ENCODE measurements around the gene CNP.
A peak's percentile ranks its signal among the peaks of the same experiment; 100 is the strongest.
"Not testable (repeated sequence)": the region's sequence is repeated elsewhere in the genome, so short reads cannot be mapped to it uniquely, and the experiment has no call there.

CNP gene

DNA sequence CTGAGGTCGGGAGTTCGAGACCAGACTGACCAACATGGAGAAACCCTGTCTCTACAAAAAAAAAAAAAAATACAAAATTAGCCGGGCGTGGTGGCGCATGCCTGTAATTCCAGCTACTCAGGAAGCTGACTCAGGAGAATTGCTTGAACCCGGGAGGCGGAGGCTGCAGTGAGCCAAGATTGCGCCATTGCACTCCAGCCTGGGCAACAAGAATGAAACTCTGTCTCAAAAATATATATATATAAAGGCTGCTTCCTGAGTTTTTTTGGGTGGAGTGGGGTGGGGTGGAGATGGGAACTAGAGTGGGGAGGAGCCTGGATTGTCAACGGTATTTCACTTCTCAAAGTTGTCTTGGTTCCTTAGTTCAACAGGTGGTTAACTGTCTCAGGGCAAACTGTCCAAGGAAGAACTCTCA lies 43.7 kb downstream of the CNP start:
- DNase-seq = not testable (repeated sequence)

DNA sequence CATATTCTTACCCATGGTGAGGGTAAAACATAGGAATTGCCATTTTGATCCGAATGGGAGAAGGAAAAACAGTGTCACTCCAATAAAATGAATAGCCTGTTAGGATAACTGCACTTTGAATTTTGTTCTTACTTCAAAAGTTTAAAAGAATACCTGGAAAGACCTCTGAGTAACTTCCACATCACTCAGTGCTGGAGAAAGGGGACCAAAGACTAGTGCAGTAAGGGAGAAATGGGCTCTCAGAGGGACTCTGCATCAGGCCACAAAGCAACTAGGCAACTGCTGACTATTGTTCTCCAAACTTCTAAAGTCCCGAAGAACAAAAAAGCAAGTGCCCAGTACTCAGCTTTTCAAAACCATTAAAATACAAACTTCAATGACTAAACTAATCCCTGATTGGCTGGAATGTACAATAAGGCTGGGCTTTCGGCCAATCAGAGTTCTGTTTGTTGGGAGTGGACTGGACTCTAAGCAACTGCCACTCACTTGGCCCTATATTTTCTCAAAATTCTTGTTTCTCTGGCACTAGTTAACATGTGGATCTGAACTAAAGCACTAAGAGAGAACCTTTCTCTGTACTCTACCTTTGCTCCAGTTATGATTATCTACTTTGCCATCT lies 44.4 kb downstream of the CNP start:
- DNase-seq = no peak

DNA sequence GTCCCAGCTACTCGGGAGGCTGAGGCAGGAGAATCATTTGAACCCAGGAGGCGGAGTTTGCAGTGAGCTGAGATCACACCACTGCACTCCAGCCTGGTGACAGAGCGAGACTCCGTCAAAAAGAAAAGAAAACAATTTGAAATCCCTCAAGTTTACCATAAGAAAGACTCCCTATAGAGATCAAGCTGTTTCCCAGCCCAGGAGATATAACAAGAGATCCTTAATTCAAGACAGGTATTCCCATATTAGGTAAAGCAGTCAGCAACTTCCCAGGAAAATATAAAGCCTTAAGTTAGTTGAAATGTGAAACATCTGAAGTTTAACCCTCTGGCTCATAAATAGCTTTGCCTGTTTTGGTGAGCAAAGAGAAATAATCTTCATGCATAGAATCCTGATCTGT lies 45.8 kb downstream of the CNP start:
- not testable (repeated sequence) for DNase-seq

DNA sequence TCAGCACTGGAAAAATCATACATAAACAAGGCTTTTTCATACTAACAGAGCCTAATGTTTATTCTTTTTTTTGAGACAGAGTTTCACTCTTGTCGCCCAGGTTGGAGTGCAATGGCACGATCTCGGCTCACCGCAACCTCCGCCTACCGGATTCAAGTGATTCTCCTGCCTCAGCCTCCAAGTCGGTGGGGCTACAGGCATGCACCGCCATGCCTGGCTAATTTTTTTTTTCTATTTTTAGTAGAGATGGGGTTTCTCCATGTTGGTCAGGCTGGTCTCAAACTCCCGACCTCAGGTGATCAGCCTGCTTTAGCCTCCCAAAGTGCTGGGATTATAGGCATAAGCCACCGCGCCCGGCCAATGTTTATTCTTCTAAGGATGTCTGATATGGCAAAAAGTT lies 47.1 kb downstream of the CNP start:
- DNase-seq = not testable (repeated sequence)

DNA sequence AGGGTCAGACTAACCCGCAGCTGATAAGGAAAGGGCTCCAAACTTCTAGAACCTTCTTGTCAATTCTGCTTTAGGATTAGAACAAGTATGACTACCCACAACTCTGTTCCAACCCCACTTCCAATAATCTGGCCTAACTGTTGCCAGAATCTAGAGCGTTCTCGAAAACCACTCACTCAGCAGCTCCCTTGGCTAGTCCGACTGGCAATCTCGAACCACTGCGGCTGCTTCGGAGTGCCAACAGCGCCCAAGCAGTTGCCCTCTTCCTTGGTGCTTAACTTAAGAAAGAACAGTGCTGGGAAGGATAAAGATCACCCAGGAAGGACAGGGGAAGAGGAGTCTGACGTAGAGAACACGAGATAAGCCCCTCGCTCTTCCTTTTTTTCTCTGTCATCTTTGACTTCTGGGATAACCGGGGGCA lies 49.8 kb downstream of the CNP start:
- DNase-seq = no peak

DNA sequence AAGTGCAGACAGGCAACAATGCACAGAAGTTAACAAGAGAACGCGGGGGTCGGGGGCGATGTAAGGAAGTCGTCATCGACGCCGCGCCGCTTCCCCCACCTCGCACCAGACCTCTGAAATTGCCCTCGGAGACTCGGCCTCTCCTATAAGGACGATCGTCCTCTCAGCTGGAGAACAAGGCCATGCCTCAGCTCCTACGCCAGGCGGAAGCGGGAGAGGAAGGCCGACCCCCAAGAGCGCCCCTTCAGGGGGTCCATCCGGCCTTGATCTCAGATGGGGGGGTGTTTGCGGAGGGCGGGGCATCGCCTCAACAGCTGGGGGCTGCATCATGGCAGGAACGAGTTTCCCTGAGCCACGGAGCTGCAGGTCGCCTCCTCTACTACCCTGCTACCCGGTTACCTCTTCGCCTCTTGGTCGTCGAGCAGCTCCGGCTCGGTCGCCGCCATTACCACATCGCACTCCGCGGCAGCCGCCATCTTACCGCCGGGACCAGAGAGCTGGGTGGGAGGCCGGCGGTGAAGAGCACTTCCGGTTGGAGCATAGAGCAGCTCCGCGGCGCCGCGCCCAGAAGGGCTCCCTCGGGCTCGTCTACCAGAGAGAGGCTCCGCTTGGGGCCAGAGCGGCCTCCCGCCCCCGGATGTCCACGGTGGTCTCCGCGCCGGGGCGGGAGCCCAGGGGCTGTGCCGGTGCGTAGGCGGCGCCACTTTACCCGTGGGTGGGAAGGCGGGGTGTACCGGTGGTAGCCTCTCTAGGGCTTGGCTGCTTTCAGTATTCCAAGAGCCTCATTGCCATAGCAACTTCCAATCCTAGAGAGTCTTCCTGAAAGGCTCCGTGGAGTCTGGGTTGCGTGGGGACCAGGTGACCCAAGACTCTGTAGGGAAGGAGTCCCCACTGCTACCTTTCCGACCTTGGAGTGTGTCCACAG lies 50.6 kb downstream of the CNP start, which contains the start of gene DNAJC7:
Gene DNAJC7 (minus strand): TSS at position 499 of the 925 bp plus-strand sequence. CDS start 23 bp downstream, at position 476.
- DNase-seq = peak; percentile 96

DNA sequence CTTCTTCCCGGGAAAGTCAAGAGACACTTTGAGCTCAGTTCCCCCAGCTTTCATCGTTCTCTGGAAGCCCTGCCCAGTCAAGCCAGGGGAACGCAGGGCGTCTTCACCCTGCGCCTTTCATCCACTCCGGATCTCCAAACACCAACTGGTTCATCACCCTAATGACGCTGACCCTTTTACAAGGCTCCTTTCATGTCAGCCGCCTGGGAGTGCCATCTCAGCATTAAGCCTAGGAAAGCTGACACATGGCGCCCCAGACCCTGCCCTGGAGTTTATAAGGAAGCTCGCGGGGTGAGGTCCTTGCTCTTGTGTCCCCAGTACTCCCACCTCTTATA lies 51.2 kb downstream of the CNP start:
- no peak for DNase-seq

DNA sequence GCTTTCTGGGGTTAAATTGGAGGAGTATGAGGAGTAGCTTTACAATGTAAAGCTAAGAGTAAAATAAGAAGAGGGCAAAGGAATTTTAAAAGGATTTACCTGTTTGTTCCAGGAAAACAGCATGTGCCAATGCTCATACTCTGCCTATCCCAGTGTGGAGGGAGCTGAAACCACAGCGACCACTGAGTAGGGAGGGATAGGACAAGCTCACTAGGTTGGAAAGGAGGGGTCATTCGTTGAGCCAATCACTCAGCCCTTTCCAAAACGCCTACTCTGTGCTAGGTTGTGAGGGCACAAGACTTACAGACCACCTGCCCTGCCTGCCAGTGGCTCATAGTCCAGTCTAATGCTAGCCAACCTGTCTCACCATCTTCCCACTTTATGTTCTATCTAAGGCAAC lies 51.7 kb downstream of the CNP start:
- DNase-seq = no peak

DNA sequence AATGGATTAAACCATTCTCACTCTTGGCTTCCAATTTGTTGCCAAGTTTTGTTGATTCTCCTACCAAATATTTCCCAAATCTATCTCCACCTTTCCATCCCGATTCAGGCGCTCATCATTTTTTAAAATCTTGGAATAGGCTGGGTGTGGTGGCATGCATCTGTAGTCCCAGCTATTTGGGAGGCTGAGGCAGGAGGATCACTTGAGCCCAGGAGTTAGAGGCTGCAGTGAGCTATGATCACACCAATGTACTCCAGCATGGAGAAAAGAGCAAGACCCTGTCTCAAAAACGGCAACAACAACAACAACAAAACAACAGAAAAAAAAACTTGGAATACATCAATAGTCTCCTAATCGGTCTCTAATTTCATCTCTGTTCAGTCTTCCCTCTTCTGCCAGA lies 52.4 kb downstream of the CNP start:
- DNase-seq = no peak

DNA sequence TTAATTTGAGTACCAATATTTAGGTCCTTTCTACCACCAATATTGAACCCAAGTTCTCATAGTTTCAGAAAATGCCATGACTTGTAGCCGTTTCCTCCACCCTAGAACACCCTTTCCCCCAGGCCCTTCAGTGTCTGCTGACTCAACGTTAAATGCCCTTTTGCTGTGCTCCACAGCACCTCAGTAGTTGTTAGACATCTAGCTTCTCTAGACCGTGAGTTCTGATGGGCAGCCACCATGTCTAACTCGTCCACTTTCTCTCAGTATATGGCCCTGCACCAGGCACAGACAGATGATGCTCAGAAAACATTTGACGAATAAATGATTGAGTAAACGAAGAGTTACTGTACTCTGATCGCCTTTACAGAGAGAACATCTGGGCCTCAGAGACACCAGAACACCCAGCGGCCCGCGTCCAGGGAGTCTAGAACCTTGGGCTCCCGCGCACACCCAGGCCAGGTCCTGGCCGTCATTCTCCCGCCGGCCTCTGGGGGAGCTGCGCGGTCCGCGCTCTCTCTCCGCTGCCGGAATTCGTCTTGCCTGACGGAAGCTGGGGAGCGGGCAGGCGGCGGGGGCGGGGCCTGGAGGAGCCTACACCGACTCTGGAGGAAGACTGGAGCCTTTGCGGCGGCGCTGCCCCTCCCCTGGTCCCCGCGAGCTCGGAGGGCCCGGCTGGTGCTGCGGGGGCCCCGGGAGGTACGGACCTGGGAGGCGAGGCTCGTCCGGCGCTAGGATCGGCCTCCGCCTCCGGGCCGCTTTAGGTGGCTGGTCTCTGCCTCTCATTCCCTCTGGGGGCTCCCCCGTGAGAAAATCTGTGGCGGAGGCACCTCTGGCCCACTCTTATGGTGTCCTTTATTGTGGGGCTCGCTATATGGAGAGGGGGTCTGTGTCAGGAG lies 53.2 kb downstream of the CNP start, which contains the start of gene NKIRAS2:
Gene NKIRAS2 (plus strand): TSS at position 582 of the 896 bp plus-strand sequence. CDS start 1,488 bp downstream, outside the sequence.
- peak; percentile 96 for DNase-seq

DNA sequence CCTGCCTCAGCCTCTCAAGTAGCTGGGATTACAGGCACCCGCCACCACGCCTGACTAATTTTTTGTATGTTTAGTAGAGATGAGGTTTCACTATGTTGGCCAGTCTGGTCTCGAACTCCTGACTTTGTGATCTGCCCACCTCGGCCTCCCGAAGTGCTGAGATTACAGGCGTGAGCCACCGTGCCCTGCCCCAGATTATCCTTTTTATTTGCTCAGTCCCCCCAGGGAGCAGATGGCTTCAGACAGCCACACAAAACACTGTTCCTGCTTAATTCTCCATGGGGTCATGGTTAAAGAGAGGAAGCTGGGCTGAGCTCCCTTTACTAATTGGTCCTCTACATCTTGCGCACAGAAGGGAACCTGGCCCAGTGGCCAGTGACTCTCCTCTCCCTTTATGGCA lies 54.2 kb downstream of the CNP start:
- DNase-seq = not testable (repeated sequence)

DNA sequence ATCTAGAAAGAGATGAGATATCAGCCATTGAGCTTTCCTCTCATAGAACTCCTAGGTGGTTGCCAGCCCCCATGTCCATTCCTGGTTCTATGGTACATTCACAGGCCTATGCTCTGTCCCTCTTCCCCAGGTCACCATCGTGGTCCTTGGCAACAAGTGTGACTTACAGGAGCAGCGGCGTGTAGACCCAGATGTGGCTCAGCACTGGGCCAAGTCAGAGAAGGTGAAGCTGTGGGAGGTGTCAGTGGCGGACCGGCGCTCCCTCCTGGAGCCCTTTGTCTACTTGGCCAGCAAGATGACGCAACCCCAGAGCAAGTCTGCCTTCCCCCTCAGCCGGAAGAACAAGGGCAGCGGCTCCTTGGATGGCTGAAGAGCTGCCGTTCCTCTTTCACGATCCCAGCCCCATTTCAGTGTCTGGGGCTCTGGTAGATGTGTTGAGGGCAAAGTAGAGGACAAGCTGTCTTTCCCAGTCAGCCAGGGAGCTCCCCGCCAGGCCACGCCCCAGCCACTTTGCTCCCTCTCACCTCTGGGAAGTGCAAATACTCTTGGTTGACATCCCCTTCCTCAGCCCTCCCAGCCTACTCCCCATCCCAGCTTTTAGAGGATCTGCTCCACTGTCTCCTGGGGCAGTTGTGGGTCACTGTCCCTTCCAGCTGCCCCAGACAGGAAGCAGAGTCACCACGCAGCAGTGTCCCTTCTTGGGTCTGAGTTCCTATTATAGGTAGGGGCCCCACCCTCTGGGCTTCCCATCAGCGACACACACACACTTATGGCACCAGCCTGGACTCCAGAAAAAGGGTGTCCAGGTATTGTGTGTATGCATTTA lies 57.1 kb downstream of the CNP start:
- no peak for DNase-seq

DNA sequence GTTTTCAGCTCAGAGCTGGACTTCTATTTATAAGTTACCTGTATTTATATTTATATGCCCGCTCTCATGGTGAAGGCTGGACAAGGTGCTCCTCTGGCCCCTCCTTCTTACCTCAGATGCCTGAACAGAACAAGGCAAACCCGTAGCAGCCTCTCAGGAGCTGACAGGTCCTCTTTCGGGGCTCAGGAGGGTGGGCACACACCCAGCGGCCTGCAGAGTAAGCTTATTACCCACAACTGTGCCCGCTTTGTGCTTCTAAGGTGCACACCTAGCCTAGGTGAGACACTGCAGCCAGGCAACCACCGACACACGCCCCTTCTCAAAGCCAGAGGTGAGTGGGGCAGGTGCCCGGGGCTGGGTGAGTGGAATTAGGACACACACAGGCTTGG lies 58.6 kb downstream of the CNP start:
- DNase-seq = no peak

DNA sequence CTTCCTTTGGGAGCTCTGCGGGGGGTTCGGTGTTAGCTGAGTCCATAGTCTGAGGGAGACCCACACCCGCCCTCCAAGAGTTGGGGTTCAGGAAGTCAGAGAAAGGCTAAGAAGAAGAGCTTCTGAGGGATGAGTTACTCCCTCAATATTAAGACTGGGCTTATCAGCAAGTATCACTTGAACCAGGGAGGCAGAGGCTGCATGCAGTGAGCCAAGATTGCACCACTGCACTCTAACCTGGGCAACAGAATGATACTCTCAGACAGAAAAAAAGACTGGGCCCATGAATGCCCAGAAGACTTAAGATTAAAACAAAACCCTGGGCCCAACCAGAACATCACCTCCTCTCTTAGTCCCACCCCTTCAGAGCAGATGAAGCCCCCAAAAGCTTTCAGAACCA lies 59.3 kb downstream of the CNP start:
- DNase-seq = no peak

DNA sequence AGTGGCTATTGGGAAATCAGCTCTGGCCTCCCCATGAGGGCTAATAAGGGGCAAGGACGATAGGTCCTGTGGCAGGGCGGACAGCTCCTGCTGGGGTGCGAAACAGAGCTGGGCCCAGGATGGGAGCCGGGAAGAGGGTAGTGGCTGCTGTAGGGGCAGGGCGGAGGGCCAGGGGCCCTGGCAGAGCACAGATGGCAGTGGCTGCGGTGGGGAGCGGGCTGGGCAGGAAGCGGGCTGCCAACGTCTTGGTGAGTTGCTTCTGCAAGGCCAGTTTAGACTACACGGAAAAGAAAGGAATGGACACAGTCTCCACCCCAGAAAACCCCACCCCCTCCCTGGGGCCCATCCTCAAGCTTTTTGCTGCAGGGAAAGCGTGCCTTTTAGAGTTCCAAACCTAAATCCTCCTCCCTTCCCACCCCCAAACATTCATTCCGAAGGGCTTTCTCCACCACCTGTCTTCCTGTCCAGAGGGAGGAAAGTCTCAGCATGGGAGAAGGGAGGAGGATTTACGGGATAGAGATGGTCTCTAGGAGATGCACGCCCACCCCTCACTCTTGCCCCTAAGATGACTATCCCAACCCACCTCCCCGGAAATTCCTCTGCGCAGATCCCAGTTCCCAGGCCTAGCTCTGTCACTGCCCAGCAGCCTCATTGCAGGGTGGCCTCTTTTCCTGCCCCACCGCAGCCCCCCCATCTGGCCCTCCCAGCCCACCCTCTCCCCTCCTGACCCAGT lies 60.4 kb downstream of the CNP start:
- DNase-seq = no peak
